HCT116 (cell line): ENCODE measurements around the gene NT5DC2. TPM values are rescaled to one million over a fixed set of nuclear protein-coding genes. Genes with fewer than 3 reads are reported as not detected.

Experiments
- ATAC-seq: fragments of 200-7000 bp; cut with Tn5 transposase; 2 replicates; pipeline ENCODE4 v1.9.1; 2020; ENCODE audit warnings: mild to moderate bottlenecking, moderate library complexity
- BruUV-seq: library from RNA; stranded (reverse); fragments of 400-500 nt; replicated peaks from 2 replicates; lab custom pipeline; 2021; lab: Mats Ljungman, UMichigan
- CTCF ChIA-PET: fragments of 300-600 bp; sonication (Branson Sonifier 250); formaldehyde crosslinking; loops from one replicate; lab custom pipeline; 2021; ENCODE audit warnings: antibody characterized with exemption; lab: Charles Lee
- POLR2A ChIA-PET: fragments of 300-600, 350-600 bp; sonication (Branson Sonifier 250); formaldehyde crosslinking; loops from one replicate; lab custom pipeline; 2021; ENCODE audit warnings: antibody characterized with exemption; lab: Charles Lee
- RAD21 ChIA-PET, 2 experiments: fragments of 300-600 bp; sonication (Branson Sonifier 250); formaldehyde crosslinking; loops; one replicate each; lab custom pipeline; 2023; ENCODE audit warnings: low total read pairs in 2 of 2; ENCODE audit not compliant: uncharacterized antibody in 2 of 2, unreplicated experiment in 2 of 2, low non-redundant PET in 1 of 2; lab: Charles Lee
- DNase-seq: peaks from one replicate; pipeline ENCODE4 v3.0.0-alpha.2; 2010; ENCODE audit warnings: low read depth, low spot score
- H2AFZ ChIP-seq: fragments of 200-600 bp; shearing (Covaris generic), sonication (generic); 2 replicates; pipeline ENCODE4 v1.6.1; 2017; ENCODE audit warnings: low read depth, mixed run types, mixed read lengths, antibody characterized with exemption, low read length; ENCODE audit not compliant: poor library complexity, severe bottlenecking
- H3K27ac ChIP-seq: 2 replicates; pipeline ENCODE4 v1.5.1; 2012; ENCODE audit warnings: low read depth, low read length
- H3K27me3 ChIP-seq: fragments of 200-600 bp; sonication (generic); 2 replicates; pipeline ENCODE4 v1.6.1; 2016; ENCODE audit warnings: mixed run types, low read length, mixed read lengths; ENCODE audit not compliant: insufficient read depth
- H3K36me3 ChIP-seq, 2 experiments: fragments of 200-500 bp in 1 of 2; fragments of 200-600 bp in 1 of 2; sonication (Bioruptor generic) in 1 of 2; sonication (generic) in 1 of 2; 2 replicates each; pipeline versions ENCODE4 v1.5.1 to v1.6.1; 2014 to 2016; ENCODE audit warnings: low read length in 2 of 2, inconsistent platforms in 1 of 2, mixed read lengths in 1 of 2, mixed run types in 1 of 2; ENCODE audit not compliant: insufficient read depth in 2 of 2, control insufficient read depth in 1 of 2
- H3K4me1 ChIP-seq, 2 experiments: fragments of 200-600 bp in 1 of 2; sonication (generic) in 1 of 2; 2 replicates each; pipeline versions ENCODE4 v1.5.1 to v1.6.1; 2012 to 2017; ENCODE audit warnings: low read length in 2 of 2, inconsistent platforms in 1 of 2, mild to moderate bottlenecking in 1 of 2, mixed read lengths in 1 of 2, mixed run types in 1 of 2, moderate library complexity in 1 of 2; ENCODE audit not compliant: insufficient read depth in 2 of 2, control insufficient read depth in 1 of 2
- H3K4me2 ChIP-seq: fragments of 200-600 bp; sonication (generic); 2 replicates; pipeline ENCODE4 v1.6.1; 2017; ENCODE audit warnings: mixed run types, low read length, mixed read lengths
- H3K4me3 ChIP-seq, 2 experiments: fragments of 200-600 bp in 1 of 2; sonication (generic) in 1 of 2; replicated peaks in 1 of 2; 2 replicates each; pipeline ENCODE4 v1.5.1; 2011 to 2016; ENCODE audit warnings: low read length in 2 of 2, control low read depth in 1 of 2, low read depth in 1 of 2, mild to moderate bottlenecking in 1 of 2, mixed read lengths in 1 of 2, mixed run types in 1 of 2
- H3K79me2 ChIP-seq: fragments of 200-600 bp; sonication (generic); 2 replicates; pipeline ENCODE4 v1.6.1; 2017; ENCODE audit warnings: mild to moderate bottlenecking, mixed run types, low read length, moderate library complexity, mixed read lengths; ENCODE audit not compliant: insufficient read depth
- H3K9ac ChIP-seq: fragments of 200-600 bp; sonication (generic); 2 replicates; pipeline ENCODE4 v1.6.1; 2016; ENCODE audit warnings: low read length, mixed read lengths
- H3K9me2 ChIP-seq: fragments of 200-600 bp; sonication (generic), shearing (Covaris generic); 2 replicates; pipeline ENCODE4 v1.6.1; 2017; ENCODE audit warnings: mixed run types, mild to moderate bottlenecking, moderate library complexity; ENCODE audit not compliant: insufficient read depth
- H3K9me3 ChIP-seq, 2 experiments: fragments of 200-500 bp in 1 of 2; fragments of 200-600 bp in 1 of 2; sonication (Bioruptor generic) in 1 of 2; sonication (generic) in 1 of 2; 2 replicates each; pipeline ENCODE4 v1.6.1; 2014 to 2017; ENCODE audit warnings: low read length in 2 of 2, mixed read lengths in 2 of 2, inconsistent platforms in 1 of 2, low read depth in 1 of 2, mild to moderate bottlenecking in 1 of 2, mixed run types in 1 of 2, moderate library complexity in 1 of 2; ENCODE audit not compliant: control insufficient read depth in 1 of 2, insufficient read depth in 1 of 2
- H4K20me1 ChIP-seq: fragments of 200-600 bp; sonication (generic), shearing (Covaris generic); 2 replicates; pipeline ENCODE4 v1.6.1; 2017; ENCODE audit warnings: mixed run types, mild to moderate bottlenecking, moderate library complexity; ENCODE audit not compliant: insufficient read depth
- ELF1 ChIP-seq: IDR thresholded peaks from 2 replicates; pipeline ENCODE4 v1.6.1; 2012; ENCODE audit warnings: low read depth, borderline replicate concordance
- EZH2 ChIP-seq: fragments of 200-600 bp; sonication (generic); IDR thresholded peaks from 2 replicates; pipeline ENCODE4 v1.6.1; 2017; ENCODE audit warnings: antibody characterized with exemption, mixed run types
- MAX ChIP-seq: IDR thresholded peaks from 2 replicates; pipeline ENCODE4 v1.6.1; 2012
- POLR2AphosphoS5 ChIP-seq: IDR thresholded peaks from 2 replicates; pipeline ENCODE4 v1.6.1; 2011; ENCODE audit warnings: mild to moderate bottlenecking, low read depth, low read length, moderate library complexity
- RAD21 ChIP-seq: IDR thresholded peaks from 2 replicates; pipeline ENCODE4 v1.6.1; 2012; ENCODE audit warnings: low read depth, mild to moderate bottlenecking
- REST ChIP-seq: IDR thresholded peaks from 2 replicates; pipeline ENCODE4 v1.6.1; 2012; ENCODE audit warnings: low read depth
- SIN3A ChIP-seq: IDR thresholded peaks from 2 replicates; pipeline ENCODE4 v1.6.1; 2012; ENCODE audit warnings: low read depth
- SP1 ChIP-seq: IDR thresholded peaks from 2 replicates; pipeline ENCODE4 v1.6.1; 2012; ENCODE audit warnings: low read depth
- TCF7L2 ChIP-seq: IDR thresholded peaks from 2 replicates; pipeline ENCODE4 v1.7.0; 2011; ENCODE audit warnings: borderline replicate concordance, inconsistent platforms; ENCODE audit not compliant: insufficient read depth, insufficient read length; ENCODE audit errors: extremely low read depth
- YY1 ChIP-seq: IDR thresholded peaks from 2 replicates; pipeline ENCODE4 v1.6.1; 2011; ENCODE audit warnings: low read length, low read depth, moderate library complexity, mild to moderate bottlenecking; ENCODE audit not compliant: insufficient replicate concordance; ENCODE audit errors: extremely low read depth
- intact Hi-C: fragments of 100-400 bp; cut with micrococcal nuclease; formaldehyde crosslinking; loops from 2 replicates; pipeline ENCODE4 v1.10.0; 2022
- total RNA-seq: library from RNA; stranded (reverse); gene quantifications from one replicate; pipeline ENCODE4 v1.2.1, GENCODE V29; 2021; ENCODE audit not compliant: unreplicated experiment

Gene NT5DC2
- total RNA-seq, 1 experiment from 2014 or later, result 125 TPM

- H3K27ac ChIP-seq, result no peak overlapping the region
- H4K20me1 ChIP-seq, result no peaks in the 10 kb centered on the region
- H3K4me3 ChIP-seq, result no peak overlapping the region
- no peak for DNase-seq
- BruUV-seq, result no TSS peak
- RAD21 ChIA-PET, result no interaction called here
- H3K9me2 ChIP-seq, result no peaks in the 10 kb centered on the region
- H3K79me2 ChIP-seq, result no peaks in the 10 kb centered on the region
- no peaks in the 10 kb centered on the region for H3K9me3 ChIP-seq
- no peak overlapping the region for H2AFZ ChIP-seq
- H3K9ac ChIP-seq, result no peak overlapping the region
- ATAC-seq, result no peak
- TF ChIP-seq ELF1 (no peak), TCF7L2 (no peak), SP1 (no peak), REST (no peak), MAX (no peak), EZH2 (no peak), POLR2AphosphoS5 (no peak), SIN3A (no peak), YY1 (no peak), RAD21 (no peak)
- H3K4me2 ChIP-seq, result no peak overlapping the region
- H3K27me3 ChIP-seq, result no peaks in the 10 kb centered on the region
- POLR2A ChIA-PET, result no interaction called here
- no peaks in the 10 kb centered on the region for H3K4me1 ChIP-seq
- intact Hi-C loops, result no loop called here
- H3K36me3 ChIP-seq, result peaks cover 5 to 26% of the 10 kb centered on the region in 2 experiments; a peak in 3 of 4 replicates
- CTCF ChIA-PET, result no interaction called here
Observed at GRCh38 chr3:52487788-52488691, 45.6 kb downstream of the NT5DC2 start.
